K562 (cell line): ENCODE results near the gene DOLPP1. TPM values are rescaled to one million over a fixed set of nuclear protein-coding genes. Genes with fewer than 3 reads are reported as not detected.

Experiments
- ADNP ChIP-seq: fragments of 200-800 bp; sonication (Bioruptor generic); IDR thresholded peaks from 2 replicates; pipeline ENCODE4 v1.6.1; 2016; ENCODE audit warnings: missing genetic modification characterization, missing compliant biosample characterization
- ATF7 ChIP-seq: fragments of 450-650 bp; IDR thresholded peaks from 2 replicates; pipeline ENCODE4 v1.7.1; 2014; ENCODE audit warnings: mild to moderate bottlenecking, moderate library complexity
- CBX2 ChIP-seq: fragments of 200-600 bp; sonication (generic); IDR thresholded peaks from one replicate; pipeline ENCODE4 v1.6.1; 2012; ENCODE audit warnings: mild to moderate bottlenecking, low read length, inconsistent platforms; ENCODE audit not compliant: insufficient read depth, poor library complexity, severe bottlenecking
- CHD1 ChIP-seq: fragments of 200-600 bp; sonication (generic); IDR thresholded peaks from one replicate; pipeline ENCODE4 v1.6.1; 2012; ENCODE audit warnings: mild to moderate bottlenecking, moderate library complexity, low read length, inconsistent platforms
- CXXC5 ChIP-seq: fragments of 250-450 bp; sonication (Bioruptor Pico); IDR thresholded peaks from 2 replicates; pipeline ENCODE4 v1.8.0; 2022; ENCODE audit warnings: inconsistent platforms, mild to moderate bottlenecking, moderate library complexity
- DPF2 ChIP-seq: fragments of 450-650 bp; IDR thresholded peaks from 2 replicates; pipeline ENCODE4 v1.6.1; 2016
- ETS2 ChIP-seq: IDR thresholded peaks from 2 replicates; pipeline ENCODE4 v1.6.1; 2016; ENCODE audit warnings: borderline replicate concordance, missing genetic modification characterization, mild to moderate bottlenecking, moderate library complexity, missing compliant biosample characterization; ENCODE audit not compliant: poor library complexity, severe bottlenecking
- GATA2 ChIP-seq: sonication (generic); formaldehyde crosslinking; IDR thresholded peaks from 2 replicates; pipeline ENCODE4 v1.4.0; 2020; ENCODE audit warnings: mild to moderate bottlenecking, missing genetic modification reagents
- KHSRP ChIP-seq: fragments of 450-650 bp; IDR thresholded peaks from 2 replicates; pipeline ENCODE4 v1.6.1; 2017
- MAZ ChIP-seq, 2 experiments: fragments of 450-650 bp in 1 of 2; sonication (generic) in 1 of 2; formaldehyde crosslinking; IDR thresholded peaks in 1 of 2; conservative IDR thresholded peaks in 1 of 2; 2 replicates each; pipeline versions ENCODE4 v1.4.0 to v1.5.0; 2020; ENCODE audit warnings: mild to moderate bottlenecking in 1 of 2, missing genetic modification reagents in 1 of 2
- MLLT1 ChIP-seq, 2 experiments: fragments of 450-650 bp; IDR thresholded peaks; 2 replicates each; pipeline ENCODE4 v1.6.1; 2016
- MTA2 ChIP-seq: fragments of 450-650 bp; IDR thresholded peaks from 2 replicates; pipeline ENCODE4 v1.6.1; 2016; ENCODE audit warnings: low read depth
- NUFIP1 ChIP-seq: fragments of 450-650 bp; IDR thresholded peaks from 2 replicates; pipeline ENCODE4 v1.6.1; 2018; ENCODE audit not compliant: partially characterized antibody
- RAD51 ChIP-seq: fragments of 450-650 bp; IDR thresholded peaks from 2 replicates; pipeline ENCODE4 v1.7.1; 2016; ENCODE audit warnings: low read depth, mild to moderate bottlenecking, borderline replicate concordance
- RBM25 ChIP-seq: fragments of 200-400 bp; formaldehyde crosslinking; IDR thresholded peaks from 2 replicates; pipeline ENCODE4 v1.6.1; 2018; ENCODE audit warnings: low read length, low read depth, moderate library complexity; ENCODE audit not compliant: severe bottlenecking
- RFX7 ChIP-seq: fragments of 250-450 bp; sonication (Bioruptor Pico); IDR thresholded peaks from 2 replicates; pipeline ENCODE4 v1.5.1; 2021; ENCODE audit warnings: mild to moderate bottlenecking
- SMAD3 ChIP-seq: fragments of 450-650 bp; formaldehyde crosslinking; conservative IDR thresholded peaks from 2 replicates; pipeline ENCODE4 v1.4.0; 2020; ENCODE audit warnings: mild to moderate bottlenecking
- SMARCA5 ChIP-seq: fragments of 450-650 bp; IDR thresholded peaks from 2 replicates; pipeline ENCODE4 v1.6.1; 2016
- SOX6 ChIP-seq: fragments of 450-650 bp; IDR thresholded peaks from 2 replicates; pipeline ENCODE4 v1.6.1; 2014; ENCODE audit warnings: mild to moderate bottlenecking
- SP1 ChIP-seq: sonication (generic); formaldehyde crosslinking; IDR thresholded peaks from 2 replicates; pipeline ENCODE4 v1.8.1; 2022; ENCODE audit warnings: mild to moderate bottlenecking, missing genetic modification reagents
- TFE3 ChIP-seq: fragments of 450-650 bp; formaldehyde crosslinking; IDR thresholded peaks from 2 replicates; pipeline ENCODE4 v1.4.0; 2020; ENCODE audit warnings: mild to moderate bottlenecking, mixed read lengths
- polyA plus RNA-seq, 8 experiments: library from polyadenylated mRNA; depleted of rRNA in 4 of 8; stranded (reverse) in 5 of 8; unstranded in 3 of 8; fragments of >200 nt; fragmentation: Nextera tagmentation in 2 of 8; fragmentation: Illumina TruSeq in 1 of 8; extraction: Ambion mirVana in 2 of 8; extraction: Trizol in 1 of 8; gene quantifications; 2 replicates each; pipeline versions ENCODE4 v1.2.1 to v1.2.3, GENCODE V29; 2011 to 2014; ENCODE audit warnings: inconsistent platforms in 1 of 8, missing spikeins in 1 of 8
- total RNA-seq, 7 experiments: library from RNA; depleted of rRNA in 6 of 7; stranded (reverse); fragments of >200 nt in 6 of 7; fragmentation: Illumina TruSeq in 2 of 7; extraction: Trizol in 2 of 7; gene quantifications; 2 replicates each; pipeline versions ENCODE4 v1.2.1 to v1.2.3, GENCODE V29; 2011 to 2021; ENCODE audit warnings: low replicate concordance in 1 of 7
- TF ChIP-seq, protein P1 (sequence below): fragments of 450-650 bp; IDR thresholded peaks from 2 replicates; pipeline ENCODE4 v1.6.1; 2014; ENCODE audit warnings: low read depth, mild to moderate bottlenecking, moderate library complexity, borderline replicate concordance
- TF ChIP-seq, protein P2 (sequence below): sonication (generic); formaldehyde crosslinking; IDR thresholded peaks from 2 replicates; pipeline ENCODE4 v1.8.1; 2022; ENCODE audit warnings: missing genetic modification reagents
- TF ChIP-seq, protein P3 (sequence below): fragments of 250-450 bp; sonication (Bioruptor Pico); IDR thresholded peaks from 2 replicates; pipeline ENCODE4 v1.8.0; 2022; ENCODE audit warnings: moderate library complexity, mild to moderate bottlenecking, inconsistent platforms

The DOLPP1 gene
- total and polyA plus RNA-seq, 9 of the 15 experiments (the other 6 are each of a cell fraction or from before 2014, with no cell fraction given), result 3.0 to 39.8 (median 30.5) TPM

DNA sequence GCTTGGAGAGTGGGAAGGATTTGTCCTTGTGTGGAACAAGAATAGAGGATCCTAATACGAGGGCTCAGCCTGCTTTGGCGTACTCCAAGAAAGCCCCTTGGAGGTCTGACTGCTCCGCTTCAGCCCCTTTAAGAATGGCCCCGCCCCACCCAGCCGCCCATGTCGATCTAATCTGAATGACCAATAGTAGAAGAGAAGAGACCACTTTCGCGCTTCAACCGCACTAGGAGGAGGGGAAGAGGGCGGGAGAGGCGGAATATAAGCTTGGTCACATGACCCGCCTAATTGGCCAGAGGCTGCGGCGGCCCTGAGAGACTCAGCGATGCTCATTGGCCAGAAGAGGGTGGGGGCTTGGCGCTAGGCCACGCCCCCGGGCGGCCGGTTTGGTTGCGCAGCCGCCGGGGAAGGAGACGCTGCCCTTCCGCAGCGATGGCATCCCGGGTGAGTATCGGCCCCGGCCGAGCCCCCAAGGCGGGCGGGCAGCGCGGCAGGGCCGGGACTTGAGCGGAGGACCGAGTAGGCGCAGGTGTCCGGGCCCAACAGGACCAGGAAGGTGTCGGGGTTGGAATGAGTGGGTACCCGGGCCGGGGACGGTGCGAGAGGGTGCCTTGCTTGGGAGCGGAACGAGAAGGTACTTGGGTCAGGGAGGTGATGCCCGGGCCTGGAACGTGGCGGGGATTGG is 44.5 kb upstream of the DOLPP1 start, which contains the start of gene MIGA2 (continued):
- no peak for TF ChIP-seq DPF2
- TF ChIP-seq, protein P1, sequence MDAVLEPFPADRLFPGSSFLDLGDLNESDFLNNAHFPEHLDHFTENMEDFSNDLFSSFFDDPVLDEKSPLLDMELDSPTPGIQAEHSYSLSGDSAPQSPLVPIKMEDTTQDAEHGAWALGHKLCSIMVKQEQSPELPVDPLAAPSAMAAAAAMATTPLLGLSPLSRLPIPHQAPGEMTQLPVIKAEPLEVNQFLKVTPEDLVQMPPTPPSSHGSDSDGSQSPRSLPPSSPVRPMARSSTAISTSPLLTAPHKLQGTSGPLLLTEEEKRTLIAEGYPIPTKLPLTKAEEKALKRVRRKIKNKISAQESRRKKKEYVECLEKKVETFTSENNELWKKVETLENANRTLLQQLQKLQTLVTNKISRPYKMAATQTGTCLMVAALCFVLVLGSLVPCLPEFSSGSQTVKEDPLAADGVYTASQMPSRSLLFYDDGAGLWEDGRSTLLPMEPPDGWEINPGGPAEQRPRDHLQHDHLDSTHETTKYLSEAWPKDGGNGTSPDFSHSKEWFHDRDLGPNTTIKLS, result no peak
- no peak for TF ChIP-seq ETS2 (tag)
- no peak for TF ChIP-seq SOX6
- TF ChIP-seq, protein P2, sequence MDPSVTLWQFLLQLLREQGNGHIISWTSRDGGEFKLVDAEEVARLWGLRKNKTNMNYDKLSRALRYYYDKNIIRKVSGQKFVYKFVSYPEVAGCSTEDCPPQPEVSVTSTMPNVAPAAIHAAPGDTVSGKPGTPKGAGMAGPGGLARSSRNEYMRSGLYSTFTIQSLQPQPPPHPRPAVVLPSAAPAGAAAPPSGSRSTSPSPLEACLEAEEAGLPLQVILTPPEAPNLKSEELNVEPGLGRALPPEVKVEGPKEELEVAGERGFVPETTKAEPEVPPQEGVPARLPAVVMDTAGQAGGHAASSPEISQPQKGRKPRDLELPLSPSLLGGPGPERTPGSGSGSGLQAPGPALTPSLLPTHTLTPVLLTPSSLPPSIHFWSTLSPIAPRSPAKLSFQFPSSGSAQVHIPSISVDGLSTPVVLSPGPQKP (CRISPR knock-in tag), result no peak
- TF ChIP-seq SP1 (CRISPR knock-in tag), result peak; percentile 93
- TF ChIP-seq SMAD3 (CRISPR knock-in tag), result no peak
- TF ChIP-seq RAD51, result peak; percentile 98
- TF ChIP-seq TFE3 (CRISPR knock-in tag), result peak; percentile 99
- TF ChIP-seq CBX2, result no peak
- 0 out of 4 replicates have a peak, but pooled peaks of 1 of the 2 experiments have one; percentile 27 for TF ChIP-seq MLLT1 (IDR thresholded peaks at IDR 0.05)
- TF ChIP-seq CHD1, result no peak
- peak in 1 of 2 experiments; percentile 70; a peak in 2 of 4 replicates for TF ChIP-seq MAZ (CRISPR knock-in tag; conservative IDR thresholded peaks at IDR 0.05 in 1 of 2, IDR thresholded peaks at IDR 0.05 in 1 of 2)
- no peak for TF ChIP-seq SMARCA5
- TF ChIP-seq ATF7, result peak; percentile 63; the same call in 1 of the 2 replicates
- TF ChIP-seq, protein P3, sequence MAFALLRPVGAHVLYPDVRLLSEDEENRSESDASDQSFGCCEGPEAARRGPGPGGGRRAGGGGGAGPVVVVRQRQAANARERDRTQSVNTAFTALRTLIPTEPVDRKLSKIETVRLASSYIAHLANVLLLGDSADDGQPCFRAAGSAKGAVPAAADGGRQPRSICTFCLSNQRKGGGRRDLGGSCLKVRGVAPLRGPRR, result no peak
- peak; percentile 47; the same call in 1 of the 2 replicates for TF ChIP-seq GATA2 (CRISPR knock-in tag)
- TF ChIP-seq RFX7 (CRISPR knock-in tag), result no peak
- no peak for TF ChIP-seq NUFIP1
- TF ChIP-seq ADNP (tag), result no peak
- TF ChIP-seq KHSRP, result no peak
- peak; percentile 76 for TF ChIP-seq CXXC5 (CRISPR knock-in tag)
- TF ChIP-seq MTA2, result no peak
- TF ChIP-seq RBM25, result no peak
